HUDEP-2 (cell line): Measurements from ENCODE around the gene WDR75.
"Not testable (repeated sequence)": the region's sequence is repeated elsewhere in the genome, so short reads cannot be mapped to it uniquely, and the experiment has no call there.

Source experiments
- DNase-seq, 76 experiments: peaks; one replicate each; lab custom pipeline; 2025; ENCODE audit not compliant: unreplicated experiment in 76 of 76; lab: John Stamatoyannopoulos, UW

WDR75 gene

DNA sequence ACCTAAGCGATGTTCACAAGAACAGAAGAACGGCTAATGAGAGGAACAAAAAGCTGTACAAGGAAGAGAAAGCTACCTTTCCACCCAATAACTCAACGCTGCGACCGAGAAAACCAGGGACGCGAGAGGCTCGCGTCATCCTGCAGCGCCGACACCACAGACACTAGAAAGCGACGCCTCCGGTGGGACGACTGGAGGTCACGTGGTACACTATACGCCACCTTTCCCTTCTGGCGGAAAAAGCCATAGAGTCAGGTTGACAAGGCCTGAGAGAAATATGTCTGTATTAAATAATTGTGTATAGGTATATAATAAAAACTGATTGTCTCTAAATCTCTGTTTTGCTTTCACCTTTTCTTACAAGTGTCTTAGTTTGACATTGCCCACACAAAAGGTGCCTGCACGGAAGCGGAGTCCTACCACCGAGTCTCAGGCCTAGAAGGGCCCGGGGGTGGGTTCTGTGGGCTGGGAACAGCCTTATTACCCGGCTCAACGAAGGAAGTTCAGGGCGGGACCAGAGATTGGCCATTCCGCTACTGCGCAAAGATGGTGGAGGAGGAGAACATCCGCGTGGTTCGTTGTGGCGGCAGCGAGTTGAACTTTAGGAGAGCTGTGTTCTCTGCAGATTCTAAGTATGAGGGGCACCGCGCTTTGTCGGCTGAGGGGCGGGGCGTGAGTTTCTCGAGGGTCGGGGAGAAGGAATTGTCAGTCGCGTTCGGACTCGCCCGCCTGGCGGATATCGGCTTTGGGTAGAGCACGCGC is at the start of gene WDR75:
WDR75 (plus strand) TSS at position 528 of the 762 bp plus-strand sequence; CDS start at position 547, 19 bp downstream.
- DNase-seq: peak in 74 of 76 experiments; percentile 57 to 98 (median 88)

DNA sequence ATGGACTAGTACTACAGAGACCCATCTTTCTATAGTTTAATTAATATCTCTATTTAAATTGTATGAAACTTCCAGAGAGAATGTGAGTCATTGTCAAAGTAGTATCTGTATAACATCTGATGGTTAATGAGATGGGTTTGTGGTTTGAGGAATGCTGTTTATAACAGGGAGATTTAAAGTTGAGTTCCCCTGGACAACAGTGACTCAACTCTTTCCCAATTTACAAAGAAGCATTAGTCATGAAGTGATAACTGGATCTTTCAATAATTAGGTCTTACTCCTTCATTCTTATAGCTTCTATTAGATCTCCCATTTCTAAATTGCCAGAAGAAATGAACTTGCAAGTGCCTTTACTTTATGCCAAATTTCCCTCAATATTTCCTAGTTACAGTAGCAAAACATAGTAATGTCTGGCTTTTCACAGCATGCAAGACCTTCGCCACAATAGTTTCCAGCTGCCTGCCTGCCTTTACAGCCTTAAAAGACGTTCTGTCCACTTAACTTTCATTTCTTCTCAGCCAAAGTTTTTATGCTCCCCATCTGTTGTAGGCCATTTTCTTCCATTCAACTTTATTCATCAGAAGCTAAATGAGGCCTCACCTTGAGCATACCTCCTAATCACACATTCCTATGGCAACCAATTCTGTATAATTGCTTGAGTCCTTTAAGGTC is 47.7 kb upstream of the WDR75 start:
- DNase-seq: no peak

DNA sequence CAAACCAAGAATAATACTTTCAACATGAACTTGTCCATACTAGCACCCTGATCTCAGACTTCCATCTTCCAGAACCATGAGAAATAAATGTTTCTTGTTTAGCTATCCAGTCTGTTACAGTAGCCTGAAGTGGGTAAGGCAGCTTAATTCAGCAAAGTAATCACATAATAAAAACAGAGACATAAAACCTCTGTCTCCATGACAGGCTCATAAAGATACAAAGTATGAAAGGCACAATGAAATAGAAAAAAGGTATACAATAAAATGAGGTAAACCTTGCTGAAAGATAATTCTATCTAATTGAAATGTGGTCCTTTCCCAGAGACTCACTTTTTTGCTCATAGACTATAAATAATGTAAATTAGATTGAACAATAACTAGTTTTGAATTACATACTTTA is 46.7 kb upstream of the WDR75 start:
- no peak for DNase-seq

DNA sequence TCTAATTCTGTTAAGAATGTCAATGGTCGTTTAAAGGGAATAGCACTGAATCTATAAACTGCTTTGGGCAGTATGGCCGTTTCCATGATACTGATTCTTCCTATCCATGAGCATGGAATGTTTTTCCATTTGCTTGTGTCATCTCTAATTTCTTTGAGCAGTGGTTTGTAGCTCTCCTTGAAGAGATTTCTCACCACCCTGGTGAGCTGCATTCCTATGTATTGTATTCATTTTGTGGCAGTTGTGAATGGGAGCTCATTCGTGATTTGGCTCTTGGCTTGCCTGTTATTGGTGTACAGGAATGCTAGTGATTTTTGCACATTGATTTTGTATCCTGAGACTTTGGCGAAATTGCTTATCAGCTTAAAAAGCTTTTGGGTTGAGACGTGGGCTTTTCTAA is 38.3 kb upstream of the WDR75 start:
- DNase-seq: no peak

DNA sequence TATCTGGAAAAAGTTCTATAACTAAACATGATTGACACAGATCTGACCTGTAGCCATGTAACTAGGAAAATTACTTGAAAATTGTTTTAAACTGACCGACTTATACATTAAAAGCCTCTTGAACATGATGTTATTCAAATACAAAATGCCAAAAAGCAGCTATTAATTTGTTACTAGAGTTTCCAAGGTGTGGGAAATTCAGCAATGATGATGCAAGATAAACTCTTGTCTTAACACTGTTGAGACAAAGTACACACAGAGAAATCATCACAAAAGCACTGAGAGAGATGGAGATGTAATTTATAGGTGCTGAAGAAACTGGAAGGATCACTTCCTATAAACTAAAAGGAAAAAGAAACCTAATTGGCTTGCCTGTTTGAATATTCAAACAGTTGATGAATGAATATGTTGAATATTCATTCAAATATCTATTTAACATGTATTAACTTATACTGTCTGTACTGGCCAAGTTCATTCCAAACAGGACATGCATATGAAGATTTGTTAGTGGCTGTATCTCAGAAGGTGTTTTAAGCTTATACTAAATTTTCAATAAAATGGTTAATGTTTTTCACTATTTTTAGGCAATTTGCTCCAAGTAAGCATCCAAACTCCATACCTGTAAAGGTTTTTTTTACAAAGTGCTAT is 34.6 kb upstream of the WDR75 start:
- no peak for DNase-seq

DNA sequence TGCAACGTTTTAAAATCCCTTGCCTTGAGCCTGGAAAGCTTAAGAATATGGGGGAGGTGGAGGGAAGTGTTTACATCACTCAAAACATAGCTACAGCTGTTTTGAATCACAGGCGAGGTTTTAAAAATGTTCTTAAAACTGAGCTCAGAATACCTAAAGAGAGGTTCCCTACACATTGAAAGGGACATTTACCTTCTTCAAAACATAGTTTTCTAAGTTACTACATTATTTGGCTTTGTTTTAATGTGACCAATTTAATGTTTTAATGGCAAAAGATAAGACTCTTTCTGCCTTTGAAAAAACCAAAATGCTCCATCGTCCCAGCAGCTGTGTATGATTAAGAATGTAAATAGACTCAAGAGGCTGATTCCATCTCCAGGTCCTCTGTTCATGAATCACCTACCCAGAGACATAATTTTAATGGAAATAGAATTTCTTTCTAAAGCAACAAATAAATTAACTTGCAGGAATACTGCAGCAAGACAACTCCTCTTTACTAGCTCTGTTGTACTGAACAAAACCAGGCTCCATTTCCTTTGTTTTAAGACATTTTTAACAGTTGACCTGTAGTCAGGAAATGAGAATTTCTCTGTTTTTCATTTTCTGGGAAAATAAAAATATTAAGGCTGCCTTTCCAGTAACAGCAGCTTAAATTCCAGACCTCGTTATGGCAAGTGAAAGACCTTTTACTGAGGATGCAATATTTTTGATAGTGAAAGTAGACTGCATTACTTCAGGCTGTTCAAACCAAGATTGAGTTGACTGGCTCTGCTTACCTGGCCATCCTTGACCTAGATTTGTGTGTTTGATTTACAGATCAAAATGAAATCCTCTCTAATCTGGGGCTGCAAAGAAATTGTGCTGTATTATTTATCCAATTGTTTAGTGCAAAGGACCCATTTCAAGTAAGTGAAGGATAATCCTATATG is 33.7 kb upstream of the WDR75 start:
- no peak for DNase-seq

DNA sequence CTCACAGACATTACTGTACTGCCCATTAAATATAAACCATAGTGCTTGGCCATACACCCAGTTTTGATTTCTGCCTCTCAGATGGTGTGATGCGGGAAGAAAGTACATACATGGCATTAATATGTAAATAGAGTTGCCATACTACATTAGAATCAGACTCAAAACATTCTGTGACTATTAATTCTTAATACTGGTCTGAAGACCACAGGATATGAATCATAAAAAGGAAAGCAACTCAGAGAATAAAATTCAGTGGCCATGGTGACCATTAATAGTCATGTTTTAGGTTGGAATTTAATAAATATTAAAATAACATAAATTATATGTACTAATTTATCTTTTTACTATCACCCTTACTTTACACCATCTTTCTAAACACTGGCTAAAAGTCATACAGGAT is 33.0 kb upstream of the WDR75 start:
- no peak for DNase-seq

DNA sequence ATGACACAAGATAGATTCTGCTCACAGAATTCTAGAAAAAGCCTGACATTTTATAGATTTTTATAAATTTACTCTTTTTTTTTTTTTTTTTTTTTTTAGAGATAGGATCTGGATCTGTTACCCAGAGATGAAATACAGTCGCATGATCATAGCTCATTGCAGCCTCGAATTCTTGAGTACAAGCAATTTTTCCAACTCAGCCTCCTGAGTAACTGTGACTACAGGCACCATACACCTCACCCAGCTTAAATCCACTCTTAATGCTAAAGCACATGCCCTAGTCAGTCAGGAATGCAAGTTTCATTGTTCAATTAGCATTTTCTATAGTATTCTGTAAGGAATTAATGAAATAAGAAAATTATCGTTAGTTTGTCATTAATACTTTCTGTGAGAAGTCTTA is 32.1 kb upstream of the WDR75 start:
- DNase-seq: no peak

DNA sequence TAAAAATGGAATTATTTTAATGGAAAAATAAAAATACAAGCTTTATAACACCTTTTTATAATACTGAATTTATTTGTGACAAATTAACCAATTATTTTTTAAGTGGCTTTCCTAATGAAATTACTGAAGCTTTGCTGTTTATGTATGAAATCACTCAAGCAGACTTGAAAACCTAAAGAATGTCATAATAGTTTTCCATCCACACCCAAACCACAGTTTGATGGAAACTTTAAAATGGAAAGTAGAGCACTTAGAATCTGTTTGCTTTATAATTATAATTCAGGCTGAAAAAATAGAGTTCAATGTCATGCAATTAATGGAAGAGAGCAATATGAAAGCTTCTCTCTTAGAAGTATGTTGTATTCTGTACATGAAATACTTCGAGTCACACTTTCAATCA is 31.6 kb upstream of the WDR75 start:
- DNase-seq: no peak

DNA sequence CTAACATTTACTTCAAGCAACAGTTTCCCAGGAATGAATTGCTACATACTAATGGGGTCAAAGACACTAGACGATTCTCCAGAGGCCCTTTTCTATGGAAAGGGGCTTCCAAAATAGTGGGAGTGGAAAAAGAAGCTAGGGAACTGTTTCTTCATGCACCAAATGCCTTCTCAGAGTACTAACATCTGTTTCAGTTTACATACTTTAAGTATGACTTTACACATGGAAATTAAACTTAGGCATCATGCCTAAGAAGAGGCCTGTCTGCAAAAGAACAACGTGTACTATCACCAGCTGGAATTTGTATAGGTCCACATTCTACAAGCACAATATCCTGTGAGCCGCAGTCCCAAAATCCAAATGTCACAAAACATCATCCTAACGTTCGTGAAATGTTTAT is 29.4 kb upstream of the WDR75 start:
- DNase-seq: no peak

DNA sequence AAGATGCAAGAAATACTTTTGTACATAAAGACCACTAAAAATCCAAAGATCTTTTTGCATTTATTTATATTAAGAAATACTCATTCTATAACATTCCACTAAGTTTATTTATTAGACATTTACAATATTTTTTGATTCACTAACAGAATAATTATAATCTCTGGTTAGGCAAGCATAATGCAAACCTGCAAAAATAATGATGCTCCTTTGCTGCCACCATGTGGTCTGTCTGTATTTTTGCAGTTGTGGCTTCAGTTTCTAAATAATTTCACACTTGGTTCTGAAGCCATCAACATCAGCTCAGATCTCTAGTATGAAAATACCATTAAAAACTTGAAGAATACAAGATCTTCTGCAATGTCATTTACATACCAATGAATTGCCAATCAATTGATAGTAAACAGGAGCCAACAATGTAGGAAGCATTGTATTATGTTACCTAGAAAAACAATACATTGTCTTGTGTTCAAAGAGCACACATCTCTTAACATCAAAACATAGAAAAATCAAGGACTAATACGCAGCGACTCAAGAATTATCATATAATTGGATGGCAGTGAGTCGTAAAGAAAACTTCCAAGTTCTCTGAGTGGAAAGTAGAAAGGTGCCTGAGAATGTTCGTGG is 28.8 kb upstream of the WDR75 start:
- DNase-seq: peak in 24 of 76 experiments; percentile 3 to 50 (median 26)

DNA sequence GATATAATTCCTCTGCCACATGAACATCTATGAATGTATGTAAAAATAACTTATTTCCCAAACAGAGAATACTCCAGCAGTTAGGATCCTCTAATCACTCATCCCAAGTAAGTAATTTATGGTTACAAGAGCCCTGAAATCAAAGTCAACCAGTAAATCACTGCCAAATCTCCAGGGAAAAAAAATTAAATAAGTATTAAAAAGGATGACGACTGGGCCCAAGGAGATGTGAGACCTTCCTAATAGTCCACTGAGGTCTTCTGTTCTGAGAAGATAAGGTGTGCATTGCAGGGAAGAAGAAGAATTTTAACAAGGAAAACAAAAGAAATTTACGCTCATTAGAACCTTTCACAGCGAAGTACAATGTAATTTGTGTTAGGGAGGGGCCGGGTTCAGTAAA is 28.0 kb upstream of the WDR75 start:
- DNase-seq: no peak

DNA sequence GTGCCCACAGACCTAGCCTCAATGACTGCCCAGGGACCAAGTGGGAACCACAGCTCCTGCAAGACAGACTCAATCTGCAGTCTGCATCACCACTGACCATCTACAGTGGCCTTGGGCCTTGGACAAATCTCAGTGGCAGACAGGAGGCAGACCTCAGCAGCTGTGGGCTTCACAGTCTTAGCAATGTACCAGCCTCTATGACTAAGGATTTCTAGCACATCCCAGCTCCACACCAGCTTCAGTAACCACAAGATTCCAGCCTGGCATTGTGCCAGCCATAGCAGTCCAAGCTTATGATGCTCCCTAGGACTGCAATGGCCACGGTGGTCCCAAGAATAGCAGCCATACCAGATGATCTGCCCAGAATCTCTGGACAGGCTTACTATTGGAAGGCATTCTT is 19.6 kb upstream of the WDR75 start:
- DNase-seq: peak in 1 of 76 experiments; percentile 12

DNA sequence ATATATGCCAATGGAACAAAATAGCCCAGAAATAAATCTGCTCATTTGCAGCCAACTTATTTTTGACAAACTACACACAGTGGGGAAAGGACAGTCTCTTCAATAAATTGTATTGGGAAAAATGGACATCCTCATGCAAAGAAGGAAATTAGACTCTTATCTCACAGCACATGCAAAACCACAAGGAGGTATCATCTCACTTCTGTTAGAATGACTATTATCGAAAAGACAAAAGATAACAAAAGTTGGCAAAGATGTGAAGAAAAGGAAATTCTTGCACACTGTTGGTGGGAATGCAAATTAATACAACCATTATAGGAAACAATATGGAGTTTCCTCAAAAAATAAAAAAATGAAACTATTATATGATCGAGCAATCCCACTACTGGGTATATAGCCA is 16.3 kb upstream of the WDR75 start:
- peak in 35 of 76 experiments; percentile 5 to 83 (median 52) for DNase-seq

DNA sequence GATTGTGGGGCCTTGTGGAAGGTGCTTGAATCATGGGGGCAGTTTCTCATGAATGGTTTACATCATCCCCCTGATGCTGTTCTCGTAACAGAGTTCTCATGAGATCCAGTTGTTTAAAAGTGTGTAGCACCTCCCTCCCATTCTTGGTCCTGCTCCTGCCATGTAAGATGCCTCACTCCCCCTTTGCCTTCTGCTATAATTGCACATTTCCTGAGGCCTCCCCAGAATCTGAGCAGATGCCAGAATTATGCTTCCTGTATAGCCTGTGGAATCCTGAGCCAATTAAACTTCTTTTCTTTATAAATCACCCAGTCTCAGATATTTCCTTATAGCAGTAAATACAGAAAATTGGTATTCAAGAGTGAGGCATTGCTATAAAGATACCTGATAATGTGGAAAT is 15.6 kb upstream of the WDR75 start:
- DNase-seq: peak in 1 of 76 experiments; percentile 20

DNA sequence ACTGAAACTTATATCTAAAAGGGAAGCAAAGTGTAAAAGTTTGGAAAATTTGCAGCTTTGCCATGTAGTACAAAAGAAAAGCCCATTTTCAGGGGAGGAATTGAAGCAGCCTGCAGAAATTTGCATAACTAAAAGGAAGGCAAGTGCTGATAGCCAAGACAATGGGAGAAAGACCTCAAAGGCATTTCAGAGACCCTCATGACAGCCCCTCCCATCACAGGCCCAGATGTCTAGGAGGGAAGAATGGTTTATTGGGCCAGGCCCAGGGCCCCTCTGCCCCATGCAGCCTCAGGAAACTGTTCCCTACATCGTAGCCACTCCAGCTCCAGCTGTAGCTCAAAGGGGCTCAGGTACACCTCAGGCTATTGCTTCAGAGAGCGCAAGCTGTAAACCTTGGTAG is 14.4 kb upstream of the WDR75 start:
- DNase-seq: no peak

DNA sequence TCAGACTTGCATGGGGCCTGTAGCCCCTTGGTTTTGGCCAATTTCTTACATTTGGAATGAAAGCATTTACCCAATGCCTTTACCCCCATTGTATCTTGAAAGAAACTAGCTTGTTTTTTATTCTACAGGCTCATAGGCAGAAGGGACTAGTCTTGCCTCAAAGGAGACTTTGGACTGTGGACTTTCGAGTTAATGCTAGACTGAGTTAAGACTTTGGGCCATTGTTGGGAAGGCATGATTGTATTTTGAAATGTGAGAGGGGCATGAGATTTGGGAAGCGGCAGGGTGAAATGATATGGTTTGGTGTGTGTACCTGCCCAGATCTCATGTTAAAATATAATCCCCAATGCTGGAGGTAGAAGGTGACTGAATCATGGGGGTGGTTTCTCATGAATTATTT is 13.4 kb upstream of the WDR75 start:
- no peak for DNase-seq

DNA sequence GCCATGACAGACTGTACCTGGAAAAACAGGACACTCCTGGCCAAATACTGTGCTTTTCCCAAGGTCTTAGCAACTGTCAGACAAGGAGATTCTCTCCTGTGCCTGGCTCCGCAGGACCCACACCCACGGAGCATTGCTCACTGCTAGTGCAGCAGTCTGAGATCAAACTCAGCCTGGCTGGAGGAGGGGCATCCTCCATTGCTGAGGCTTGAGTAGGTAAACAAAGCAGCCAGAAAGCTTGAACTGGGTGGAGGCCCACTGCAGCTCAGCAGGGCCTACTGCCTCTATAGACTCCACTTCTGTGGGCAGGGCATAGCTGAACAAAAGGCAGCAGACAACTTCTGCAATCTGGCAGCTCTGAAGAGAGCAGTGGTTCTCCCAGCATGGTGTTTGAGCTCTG is 10.8 kb upstream of the WDR75 start:
- DNase-seq: not testable (repeated sequence)

DNA sequence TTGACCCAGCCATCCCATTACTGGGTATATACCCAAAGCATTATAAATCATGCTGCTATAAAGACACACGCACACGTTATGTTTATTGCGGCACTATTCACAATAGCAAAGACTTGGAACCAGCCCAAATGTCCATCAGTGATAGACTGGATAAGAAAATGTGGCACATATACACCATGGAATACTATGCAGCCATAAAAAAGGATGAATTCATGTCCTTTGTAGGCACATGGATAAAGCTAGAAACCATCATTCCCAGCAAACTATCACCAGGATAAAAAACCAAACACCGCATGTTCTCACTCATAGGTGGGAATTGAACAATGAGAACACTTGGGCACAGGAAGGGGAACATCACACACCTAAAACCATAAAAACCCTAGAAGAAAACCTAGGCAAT is 5.5 kb upstream of the WDR75 start:
- DNase-seq: not testable (repeated sequence)

DNA sequence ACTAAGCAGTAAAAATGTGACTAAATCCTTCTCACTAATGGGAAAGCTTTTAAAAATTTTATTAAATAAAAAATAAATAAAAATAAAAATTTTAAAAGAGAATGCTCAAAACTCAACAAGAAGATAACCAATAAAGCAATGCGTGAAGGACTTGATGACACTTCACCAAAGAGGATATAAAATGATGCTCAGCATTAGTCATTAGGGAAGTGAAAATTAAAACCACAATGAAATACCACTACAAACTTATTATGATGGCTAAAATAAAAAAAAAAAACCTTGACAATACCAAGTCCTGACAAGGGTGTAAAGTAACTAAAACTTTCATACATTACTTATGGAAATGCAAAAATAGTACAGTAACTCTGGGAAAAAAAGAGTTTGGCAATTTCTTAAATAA is 3.3 kb upstream of the WDR75 start:
- DNase-seq: no peak
